Measurements from ENCODE around the gene SMARCC2. TPM values are rescaled to one million over a fixed set of nuclear protein-coding genes. Genes with fewer than 3 reads are reported as not detected.
"Not testable (repeated sequence)": the region's sequence is repeated elsewhere in the genome, so short reads cannot be mapped to it uniquely, and the experiment has no call there.

The SMARCC2 gene
- total RNA-seq, 1 donor from 2014 or later, result 61.2 TPM

DNA sequence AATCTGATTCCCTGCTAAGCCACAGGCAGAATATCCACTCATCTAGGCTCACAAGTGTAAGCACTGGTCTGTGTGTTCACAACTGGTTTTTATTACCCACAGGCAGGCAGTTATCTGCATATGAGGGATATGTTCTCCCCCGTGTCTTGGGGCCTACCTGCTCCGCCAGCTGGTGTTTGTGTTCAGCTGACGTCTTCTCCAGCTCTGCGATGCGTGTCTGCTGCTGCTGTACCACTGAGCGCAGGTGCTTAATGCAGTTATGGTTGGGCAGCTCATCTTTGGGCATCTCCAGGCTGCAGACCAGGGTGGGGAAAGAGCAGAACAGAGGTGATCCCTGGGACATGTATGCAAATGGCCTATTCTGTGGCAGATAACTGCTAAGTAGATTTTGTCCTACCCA lies 18.7 kb upstream of the SMARCC2 start:
- DNase-seq (ENCODE audit: low read depth), result no peak

DNA sequence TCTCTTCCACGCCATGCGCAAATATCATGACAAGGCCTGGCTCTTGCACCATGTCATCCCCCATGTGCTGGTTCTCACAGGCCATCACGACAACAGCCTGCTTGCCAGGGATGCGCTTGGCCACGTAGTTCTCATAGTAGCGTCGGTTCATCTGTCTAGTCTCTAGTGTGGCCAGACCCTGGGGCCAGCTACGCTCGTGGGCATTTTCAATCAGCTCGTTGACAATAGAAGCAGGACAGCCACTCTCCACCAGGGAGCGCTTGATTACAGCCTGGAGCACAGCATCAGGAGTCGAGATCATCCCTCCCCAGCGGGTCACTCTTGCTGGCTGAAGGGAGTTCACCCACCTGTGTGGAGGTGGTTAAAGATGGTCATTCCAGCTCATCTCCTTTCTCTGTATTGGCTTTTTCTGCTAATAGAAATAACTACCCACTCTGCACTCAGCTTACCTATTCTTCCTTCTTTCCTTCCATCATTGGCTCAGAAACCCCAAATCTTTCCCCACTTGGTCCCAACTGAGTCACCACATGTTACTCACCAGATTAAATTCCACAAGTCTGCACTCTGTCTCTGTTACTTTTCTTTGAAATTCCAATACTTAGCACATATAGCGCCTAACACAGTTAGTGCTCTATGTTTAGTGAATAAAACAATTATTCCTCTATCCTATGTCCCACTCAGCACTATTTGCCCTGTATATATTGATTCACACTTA lies 17.3 kb upstream of the SMARCC2 start:
- peak; percentile 45 for DNase-seq (ENCODE audit: low read depth)

DNA sequence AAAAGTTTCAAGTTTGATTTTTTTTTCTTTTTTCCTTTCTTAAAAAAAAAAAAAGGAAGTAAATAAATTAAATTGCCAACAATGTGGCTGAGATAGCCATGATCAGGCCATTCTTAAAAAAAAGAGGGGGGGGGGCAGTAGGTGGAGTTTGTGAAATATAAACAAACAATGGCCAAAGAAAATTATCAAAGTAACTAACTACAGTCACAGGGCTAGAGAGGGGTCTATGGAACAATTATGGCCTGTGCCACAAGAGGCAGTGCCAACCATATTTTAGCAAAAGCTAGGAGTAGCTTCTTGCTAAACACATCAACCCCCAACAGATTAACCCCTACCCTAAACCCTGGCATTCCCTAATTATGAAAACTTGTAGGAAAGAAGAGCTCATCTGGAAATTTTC lies 16.2 kb upstream of the SMARCC2 start:
- DNase-seq (ENCODE audit: low read depth), result no peak

DNA sequence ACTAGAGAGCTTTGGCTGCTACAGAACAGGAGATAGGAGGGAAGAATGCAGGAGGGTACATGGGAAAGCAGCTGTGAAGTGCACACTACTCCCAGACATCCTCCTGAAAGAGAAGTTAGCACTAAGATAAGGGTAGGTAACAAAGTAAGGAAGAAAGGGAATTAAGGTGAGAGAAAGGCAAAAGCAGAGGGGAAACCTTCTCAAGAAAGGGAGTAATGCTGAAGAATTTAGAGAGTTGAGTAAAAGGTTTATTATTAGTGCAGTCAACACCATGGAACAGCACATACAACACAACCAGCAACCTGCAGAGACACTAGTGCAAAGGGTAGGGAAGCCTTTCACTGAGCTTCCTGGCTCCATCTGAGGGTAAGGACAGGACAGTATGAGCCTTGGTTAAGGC lies 15.0 kb upstream of the SMARCC2 start:
- DNase-seq (ENCODE audit: low read depth), result no peak

DNA sequence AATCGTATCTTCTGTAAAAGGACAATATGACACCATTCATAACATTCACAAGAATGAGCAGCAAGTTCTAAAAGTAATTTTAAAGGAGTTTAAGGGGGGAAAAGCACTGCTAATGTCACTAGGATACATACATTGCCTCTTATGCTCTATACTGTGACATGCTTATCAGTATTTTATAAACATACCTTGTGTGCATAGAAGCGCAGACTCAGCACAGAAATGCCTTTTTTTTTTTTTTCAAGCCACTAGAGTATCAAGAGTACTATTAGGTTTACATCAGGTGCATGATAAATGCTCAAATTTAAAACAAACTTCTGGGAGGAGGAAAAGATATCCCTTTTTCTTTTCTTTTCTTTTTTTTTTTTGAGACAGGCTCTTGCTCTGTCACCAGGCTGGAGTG lies 13.6 kb upstream of the SMARCC2 start:
- DNase-seq (ENCODE audit: low read depth), result no peak

DNA sequence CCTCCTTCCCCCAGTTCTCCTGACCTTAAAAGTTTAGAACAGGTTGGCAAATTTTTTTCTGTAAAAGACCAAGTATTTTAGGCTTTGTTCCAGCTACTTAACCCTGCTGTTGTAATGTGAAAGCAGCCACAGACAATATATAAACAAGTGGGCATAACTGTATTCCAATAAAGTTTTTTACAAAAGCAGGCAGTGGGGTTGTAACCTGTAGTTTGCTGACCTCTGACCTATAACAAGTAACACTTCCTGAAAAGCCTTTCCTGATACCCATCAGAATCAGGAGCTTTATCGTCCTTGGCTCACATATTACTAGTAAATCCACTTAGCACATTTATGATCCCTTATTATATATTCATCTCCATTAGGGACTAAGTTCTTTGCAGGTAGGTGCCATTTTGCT lies 13.1 kb upstream of the SMARCC2 start:
- no peak for DNase-seq (ENCODE audit: low read depth)

DNA sequence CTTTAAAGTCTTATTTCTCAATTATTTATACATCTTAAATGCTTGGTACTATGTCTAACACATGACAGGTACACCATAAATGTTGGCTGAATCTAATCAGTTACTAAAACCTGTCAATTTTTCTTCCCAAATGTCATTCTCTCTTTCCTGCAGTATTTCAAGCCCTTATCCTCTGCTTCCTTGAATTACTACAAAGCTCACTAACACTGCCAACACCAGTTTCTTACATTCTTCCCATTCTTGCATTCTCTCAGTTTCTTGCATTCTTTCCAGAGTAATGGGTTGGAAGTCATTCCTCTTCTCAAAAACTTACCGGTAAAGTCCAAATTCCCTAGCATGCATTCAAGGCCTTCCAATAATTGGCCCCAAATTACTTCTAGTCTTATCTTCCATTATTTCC lies 9.6 kb upstream of the SMARCC2 start:
- DNase-seq (ENCODE audit: low read depth), result no peak

DNA sequence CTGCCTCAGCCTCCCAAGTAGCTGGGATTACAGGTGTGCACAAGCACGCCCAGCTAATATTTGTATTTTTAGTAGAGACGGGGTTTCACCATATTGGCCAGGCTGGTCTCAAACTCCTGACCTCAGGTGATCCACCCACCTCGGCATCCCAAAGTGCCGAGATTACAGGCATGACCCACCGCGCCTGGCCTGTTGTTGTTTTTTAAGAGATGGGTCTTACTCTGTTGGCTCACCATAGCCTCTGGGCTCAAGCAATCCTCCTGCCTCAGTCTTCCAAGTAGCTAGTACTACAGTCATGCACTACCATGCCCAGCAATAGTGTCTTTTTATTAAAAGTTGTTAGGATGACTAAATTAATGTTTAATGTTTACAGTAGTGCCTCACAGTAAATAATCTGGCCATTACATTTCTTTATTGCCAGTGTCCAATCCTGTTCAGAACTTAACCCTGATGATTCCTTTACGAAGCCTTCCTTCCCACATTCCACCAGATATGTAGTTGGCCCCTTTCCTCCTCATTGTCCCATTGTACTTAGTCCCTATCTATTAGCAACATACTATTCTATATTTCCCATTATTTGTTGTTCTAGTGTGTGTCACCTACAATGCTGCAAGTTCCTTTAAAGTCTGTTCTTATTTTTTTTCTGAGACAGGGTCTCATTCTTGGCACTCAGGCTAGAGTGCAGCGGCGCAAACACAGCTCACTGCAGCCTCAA lies 8.8 kb upstream of the SMARCC2 start:
- no peak for DNase-seq (ENCODE audit: low read depth)

DNA sequence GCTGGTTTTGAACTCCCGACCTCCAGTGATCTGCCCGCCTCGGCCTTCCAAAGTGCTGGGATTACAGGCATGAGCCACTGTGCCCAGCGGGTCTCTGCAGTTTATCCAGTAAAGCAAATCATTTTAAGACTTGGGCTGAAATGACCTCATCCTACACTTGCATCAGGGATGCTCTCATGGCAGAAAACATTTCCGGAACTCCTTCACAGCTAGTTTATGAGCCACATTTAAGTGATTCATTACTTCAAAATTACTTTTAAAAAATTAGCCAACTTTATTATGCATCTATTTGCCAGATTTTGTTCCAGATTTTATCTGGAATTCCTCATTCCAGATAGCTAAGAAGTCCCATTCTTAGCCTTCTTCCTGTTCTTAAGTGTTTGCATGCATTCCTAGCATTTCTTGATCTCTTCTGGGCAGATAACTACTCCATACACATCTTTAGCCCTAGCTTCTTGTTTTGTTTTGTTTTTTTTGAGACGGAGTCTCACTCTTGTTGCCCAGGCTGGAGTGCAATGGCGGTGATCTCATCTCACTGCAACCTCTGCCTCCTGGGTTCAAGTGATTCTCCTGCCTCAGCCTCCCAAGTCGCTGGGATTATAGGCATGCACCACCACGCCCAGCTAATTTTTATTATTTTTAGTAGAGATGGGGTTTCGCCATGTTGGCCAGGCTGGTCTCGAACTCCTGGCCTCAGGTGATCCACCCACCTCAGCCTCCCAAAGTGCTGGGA lies 7.7 kb upstream of the SMARCC2 start:
- not testable (repeated sequence) for DNase-seq (ENCODE audit: low read depth)

DNA sequence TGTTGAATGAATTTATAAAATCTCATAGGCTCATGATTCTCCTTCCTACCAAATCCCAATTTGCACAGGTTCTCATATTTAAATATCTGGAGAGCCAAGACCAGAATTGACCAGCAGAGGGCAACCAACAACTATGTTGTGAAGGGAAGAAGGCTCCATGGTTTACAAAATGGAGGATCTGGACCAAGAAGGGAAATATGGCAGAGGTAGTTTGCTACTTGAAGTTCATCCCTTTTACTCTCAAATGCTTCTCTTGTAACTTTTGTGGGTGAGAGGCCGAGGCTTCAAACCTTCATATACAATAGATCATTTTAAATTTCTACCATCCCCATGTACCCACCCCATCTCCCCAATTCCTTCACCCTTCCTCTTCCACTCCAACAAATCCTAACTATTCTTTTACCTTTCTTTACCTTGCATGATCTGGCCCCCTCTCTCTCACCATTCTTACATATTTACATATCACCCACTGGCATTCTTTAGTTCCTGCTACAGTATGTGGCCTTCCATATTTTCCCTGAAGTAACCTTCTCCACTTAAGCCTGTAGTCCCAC lies 3.8 kb upstream of the SMARCC2 start:
- DNase-seq (ENCODE audit: low read depth), result peak; percentile 85

DNA sequence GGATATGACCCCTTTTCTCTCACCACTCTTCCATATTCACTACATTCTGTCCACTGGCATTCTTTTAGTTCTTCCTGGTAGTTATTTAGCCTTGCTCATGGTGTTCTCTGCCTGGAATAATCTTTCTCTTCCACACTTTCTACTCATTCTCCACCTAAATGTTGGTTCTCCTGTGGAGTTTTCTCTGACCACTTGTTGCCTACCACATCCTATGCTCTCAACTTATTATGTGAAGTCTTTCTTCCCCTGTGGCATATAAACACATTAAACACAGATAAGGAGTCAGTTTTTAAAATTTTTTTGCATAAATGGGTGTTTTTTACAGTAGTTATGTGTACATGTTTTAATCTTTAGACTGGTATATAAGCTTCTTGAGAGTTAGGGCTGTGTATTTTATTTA lies 3.3 kb upstream of the SMARCC2 start:
- DNase-seq (ENCODE audit: low read depth), result no peak

DNA sequence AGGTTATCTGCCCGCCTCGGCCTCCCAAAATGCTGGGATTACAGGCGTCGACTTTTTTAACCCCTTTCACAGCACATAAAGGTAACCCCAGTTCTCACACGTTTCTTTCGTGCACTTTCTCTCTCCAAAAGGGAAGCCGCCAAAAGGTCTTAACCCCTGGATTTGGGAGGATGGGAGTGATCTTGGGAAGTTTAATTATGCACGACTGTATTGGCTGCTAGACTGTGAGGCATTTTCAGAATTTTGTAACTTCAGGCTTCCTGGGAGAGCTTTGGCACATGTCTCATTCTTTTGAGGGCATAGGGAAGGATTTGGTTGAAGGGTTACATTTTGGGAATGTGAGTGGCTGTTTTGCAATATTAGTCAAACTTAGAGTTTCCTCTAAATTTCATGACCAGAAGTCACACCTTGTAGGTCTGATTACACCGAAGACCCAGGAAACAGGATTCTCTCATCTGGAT lies 1.4 kb upstream of the SMARCC2 start:
- DNase-seq (ENCODE audit: low read depth), result peak; percentile 16

DNA sequence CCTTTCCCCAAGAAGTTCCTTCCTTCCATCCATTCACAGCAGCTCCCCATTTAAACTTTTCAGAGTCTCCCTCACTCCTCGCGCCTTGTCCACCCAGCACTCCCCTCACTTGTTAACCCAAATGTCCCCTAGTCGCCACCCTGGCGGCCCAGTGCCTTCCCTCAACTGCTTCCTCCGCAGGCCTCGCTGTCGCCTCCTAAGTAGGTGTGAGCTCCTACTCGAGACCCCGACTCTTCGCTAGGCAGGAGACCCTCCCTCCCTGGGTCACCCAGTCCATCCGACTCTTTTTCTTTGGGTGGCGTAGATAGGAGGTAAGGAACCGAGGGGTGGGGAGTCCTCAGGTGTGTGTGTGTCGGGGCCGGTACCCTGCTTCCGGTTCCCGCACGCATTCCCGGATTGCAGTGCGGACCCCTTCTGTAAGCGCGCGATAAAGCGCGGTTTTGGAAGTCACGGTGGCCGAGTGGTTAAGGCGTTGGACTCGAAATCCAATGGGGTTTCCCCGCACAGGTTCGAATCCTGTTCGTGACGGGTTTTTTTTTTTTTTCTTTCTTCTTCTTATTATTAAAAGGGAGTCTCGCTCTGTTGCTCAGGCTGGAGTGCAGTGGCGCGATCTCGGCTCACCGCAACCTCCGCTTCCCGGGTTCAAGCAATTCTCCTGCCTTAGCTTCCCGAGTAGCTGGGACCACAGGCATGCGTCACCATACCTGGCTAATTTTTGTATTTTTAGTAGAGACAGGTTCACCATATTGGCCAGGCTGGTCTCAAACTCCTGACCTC lies 823 bp upstream of the SMARCC2 start:
- DNase-seq (ENCODE audit: low read depth), result peak; percentile 72

DNA sequence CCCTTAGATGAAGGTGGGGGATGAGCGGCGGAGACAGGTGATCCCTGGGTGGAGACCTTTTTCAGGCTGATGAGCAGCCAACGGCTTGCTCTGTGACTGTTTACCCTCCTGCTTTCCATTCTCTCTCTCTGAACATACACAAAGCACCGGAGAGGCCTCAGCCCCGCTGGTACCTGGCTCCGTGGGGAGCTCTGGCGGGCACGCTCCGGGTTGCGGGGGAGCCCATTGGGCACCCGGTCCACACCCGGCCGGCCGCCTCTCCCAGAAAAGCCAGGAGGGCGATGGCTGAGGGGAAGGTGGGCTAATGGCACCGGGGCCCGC lies 545 bp downstream of the SMARCC2 start:
- no peak for DNase-seq (ENCODE audit: low read depth)

DNA sequence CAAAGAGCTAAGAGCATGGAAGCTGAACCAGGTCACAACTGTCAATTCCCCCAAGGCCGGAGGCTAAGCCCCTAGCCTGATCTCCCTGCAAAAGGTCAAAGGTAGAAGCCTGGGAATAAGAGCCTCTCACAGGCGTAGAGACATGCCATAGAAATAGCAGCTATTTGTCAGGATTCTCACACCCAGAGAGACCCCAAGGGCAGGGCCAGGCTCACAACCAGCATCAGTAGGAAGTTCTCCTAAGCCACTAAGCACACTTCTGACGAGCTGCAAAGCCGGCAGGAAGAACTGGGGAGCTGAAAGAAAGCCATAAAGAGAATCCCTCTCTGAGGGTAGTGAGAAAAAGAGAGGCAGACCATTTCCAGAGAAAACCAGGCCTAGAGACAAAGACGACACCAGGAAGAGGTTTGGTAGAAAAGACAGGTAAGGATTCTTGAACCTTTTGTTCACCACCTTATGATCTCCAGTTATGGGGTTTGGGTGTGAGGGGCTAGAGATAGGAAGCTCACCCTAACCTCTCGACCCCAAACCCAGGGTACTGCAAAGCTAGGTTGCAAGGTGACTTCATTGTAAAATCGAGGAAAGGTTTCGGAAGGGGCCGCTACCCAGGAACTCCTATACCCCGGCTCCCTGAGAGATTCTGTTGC lies 1.0 kb downstream of the SMARCC2 start:
- no peak for DNase-seq (ENCODE audit: low read depth)

DNA sequence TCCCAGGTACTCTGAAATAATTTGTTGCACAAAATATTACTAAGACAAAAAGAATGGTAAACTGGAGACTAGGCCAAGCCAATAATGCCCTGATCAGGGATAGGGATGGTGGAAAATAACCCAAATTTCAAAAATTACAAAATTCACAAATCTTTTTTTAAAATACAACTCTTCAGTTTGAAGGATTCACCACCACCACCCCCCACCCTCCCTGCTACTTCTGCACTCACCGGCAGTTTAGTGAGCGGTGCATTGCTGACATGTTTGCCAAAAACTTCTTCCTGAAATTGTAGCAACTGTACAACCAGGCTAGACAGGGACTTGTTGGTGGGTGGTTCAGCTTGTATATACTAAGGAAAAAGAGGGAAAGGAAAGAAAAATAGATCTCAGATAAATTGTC lies 2.3 kb downstream of the SMARCC2 start:
- DNase-seq (ENCODE audit: low read depth), result no peak

DNA sequence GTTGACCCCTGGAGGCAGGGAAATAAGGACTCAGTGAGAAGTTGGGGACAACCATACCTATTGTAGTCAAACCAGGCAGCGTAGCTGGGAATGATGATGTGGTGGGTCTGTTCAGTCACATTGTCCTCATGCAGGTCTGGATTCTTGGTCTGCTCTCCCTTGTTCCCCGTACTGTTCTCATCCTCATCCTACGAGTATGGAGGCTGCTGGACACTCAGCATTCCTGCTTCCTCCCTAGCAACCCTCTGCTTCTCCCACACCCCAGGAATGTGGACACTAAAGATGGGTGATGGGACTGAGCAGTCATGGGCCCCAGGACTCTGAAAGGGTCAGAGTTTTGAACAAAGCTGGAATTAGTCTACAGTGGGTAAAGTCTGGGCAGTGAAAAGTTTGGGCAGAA lies 10.9 kb downstream of the SMARCC2 start:
- no peak for DNase-seq (ENCODE audit: low read depth)

DNA sequence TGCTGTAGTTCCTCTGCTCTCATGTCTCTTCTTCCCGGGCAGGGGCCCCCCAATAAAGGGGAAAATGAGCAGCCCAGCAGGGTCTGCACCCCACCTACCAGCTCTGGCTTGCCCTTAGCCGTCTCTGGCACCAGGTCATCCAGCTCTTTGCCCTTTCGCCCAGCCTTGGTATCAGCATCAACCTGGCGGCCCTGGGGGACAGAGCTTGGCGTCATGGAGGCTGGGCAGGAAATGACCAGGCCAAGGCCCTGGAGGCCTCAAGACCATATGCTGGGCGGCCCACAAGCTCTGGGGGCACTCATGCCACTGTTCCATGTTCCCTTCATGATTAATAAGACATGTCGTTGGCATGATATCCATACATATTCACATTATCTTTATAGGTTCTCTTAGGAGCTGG lies 16.4 kb downstream of the SMARCC2 start:
- no peak for DNase-seq (ENCODE audit: low read depth)

DNA sequence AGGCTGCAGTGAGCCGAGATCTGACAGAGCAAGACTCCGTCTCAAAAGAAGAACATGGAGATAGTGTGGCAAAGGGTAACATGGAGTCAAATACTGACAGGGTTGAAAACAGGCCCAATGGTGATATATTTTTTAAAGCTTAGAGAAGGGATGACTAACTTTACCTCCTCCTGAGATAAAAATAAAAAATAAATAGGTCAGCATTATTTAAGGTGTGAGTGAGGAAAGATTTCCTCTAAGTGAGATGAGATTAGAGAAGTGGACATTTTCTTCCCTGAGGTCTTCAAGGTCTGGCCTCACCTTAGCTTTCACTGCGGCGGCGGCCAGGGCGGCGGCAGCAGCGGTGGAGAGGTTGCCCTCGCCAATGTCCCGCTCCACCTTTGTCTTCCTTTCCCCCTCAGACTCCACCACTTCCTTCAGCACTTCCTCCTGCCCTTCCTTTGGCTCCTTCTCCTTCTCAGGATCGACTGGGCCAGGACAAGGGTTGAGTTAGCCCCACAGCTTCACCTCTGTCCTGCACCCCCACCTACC lies 20.0 kb downstream of the SMARCC2 start:
- DNase-seq (ENCODE audit: low read depth), result no peak

DNA sequence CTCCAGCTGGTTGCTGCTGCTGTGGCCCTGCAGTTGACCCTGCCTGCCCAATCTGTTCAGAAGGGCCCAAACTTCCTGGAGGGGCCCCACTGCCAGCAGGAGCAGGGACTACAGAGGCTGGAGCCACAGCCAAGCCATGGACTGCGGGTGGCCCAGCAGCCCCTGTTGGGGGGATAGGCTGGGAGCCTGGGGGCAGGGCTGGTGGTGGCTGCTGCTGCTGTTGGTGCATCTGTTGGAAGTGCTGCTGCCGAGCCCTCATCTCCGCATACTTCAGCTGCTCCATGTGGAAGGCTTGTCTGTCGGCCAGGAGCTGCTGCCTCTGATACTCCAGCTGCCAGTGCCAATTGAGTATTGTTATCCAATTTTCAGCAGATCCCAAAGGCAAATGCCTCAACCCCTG lies 23.9 kb downstream of the SMARCC2 start:
- DNase-seq (ENCODE audit: low read depth), result no peak

DNA sequence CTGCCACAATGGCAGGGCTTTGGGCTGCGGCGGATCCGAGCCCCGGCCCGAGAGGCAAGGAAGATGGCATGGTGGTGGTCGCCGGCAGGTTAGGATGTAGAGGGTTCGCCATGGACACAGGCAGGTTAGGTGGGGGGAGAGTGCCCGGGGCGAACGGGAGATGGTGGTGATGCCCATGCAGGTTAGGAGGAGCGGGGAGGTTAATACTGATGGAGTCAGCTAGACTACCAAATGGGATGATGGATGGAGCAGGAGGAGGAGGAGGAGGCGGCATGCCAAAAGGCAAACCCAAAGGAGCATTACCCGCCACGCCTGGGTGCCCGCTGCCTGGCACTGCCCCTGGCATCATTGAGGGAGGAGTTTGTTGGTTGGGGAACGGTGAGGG lies 24.9 kb downstream of the SMARCC2 start:
- no peak for DNase-seq (ENCODE audit: low read depth)
